Trophoblast cell (in vitro differentiated cells and primary cell): ENCODE results near the gene OGFOD3.

Experiments used
- DNase-seq, 2 donors: peaks; one replicate each; pipeline ENCODE4 v3.0.0-alpha.2; 2016
- H2AFZ ChIP-seq: 2 replicates; pipeline ENCODE4 v1.6.1; 2013; ENCODE audit warnings: low read length, moderate library complexity, mild to moderate bottlenecking; ENCODE audit not compliant: insufficient read depth, poor library complexity
- H2AK5ac ChIP-seq: 2 replicates; pipeline ENCODE4 v1.6.1; 2013; ENCODE audit warnings: mild to moderate bottlenecking, low read length
- H2BK120ac ChIP-seq: 2 replicates; pipeline ENCODE4 v1.6.1; 2013; ENCODE audit warnings: low read length, mild to moderate bottlenecking, moderate library complexity; ENCODE audit not compliant: insufficient read depth, poor library complexity
- H2BK12ac ChIP-seq: 2 replicates; pipeline ENCODE4 v1.6.1; 2013; ENCODE audit warnings: mild to moderate bottlenecking, low read length, moderate library complexity
- H2BK5ac ChIP-seq: 2 replicates; pipeline ENCODE4 v1.6.1; 2013; ENCODE audit warnings: low read length, low read depth, moderate library complexity, mild to moderate bottlenecking; ENCODE audit not compliant: poor library complexity
- H3K14ac ChIP-seq: 2 replicates; pipeline ENCODE4 v1.6.1; 2013; ENCODE audit warnings: mild to moderate bottlenecking, low read length
- H3K18ac ChIP-seq: 2 replicates; pipeline ENCODE4 v1.6.1; 2013; ENCODE audit warnings: mild to moderate bottlenecking, low read length
- H3K23ac ChIP-seq: 2 replicates; pipeline ENCODE4 v1.6.1; 2013; ENCODE audit warnings: low read length
- H3K27ac ChIP-seq: 2 replicates; pipeline ENCODE4 v1.5.1; 2013; ENCODE audit warnings: low read depth, mild to moderate bottlenecking, inconsistent platforms, low read length, moderate library complexity
- H3K27me3 ChIP-seq: 2 replicates; pipeline ENCODE4 v1.6.1; 2013; ENCODE audit warnings: inconsistent platforms, mild to moderate bottlenecking, low read length, moderate library complexity; ENCODE audit not compliant: insufficient read depth
- H3K36me3 ChIP-seq, 2 experiments: 1 replicate in 1 of 2; 2 replicates in 1 of 2; pipeline ENCODE4 v1.6.1; 2013; ENCODE audit warnings: low read length in 2 of 2, mild to moderate bottlenecking in 2 of 2, moderate library complexity in 1 of 2; ENCODE audit not compliant: insufficient read depth in 2 of 2, control insufficient read depth in 1 of 2
- H3K4ac ChIP-seq: 2 replicates; pipeline ENCODE4 v1.6.1; 2013; ENCODE audit warnings: low read depth, mild to moderate bottlenecking, low read length, moderate library complexity
- H3K4me1 ChIP-seq, 2 experiments: 1 replicate in 1 of 2; 2 replicates in 1 of 2; pipeline ENCODE4 v1.6.1; 2013; ENCODE audit warnings: low read length in 2 of 2, mild to moderate bottlenecking in 2 of 2, moderate library complexity in 1 of 2; ENCODE audit not compliant: insufficient read depth in 2 of 2, control insufficient read depth in 1 of 2
- H3K4me2 ChIP-seq: 2 replicates; pipeline ENCODE4 v1.6.1; 2013; ENCODE audit warnings: inconsistent platforms, mild to moderate bottlenecking, low read length, moderate library complexity
- H3K4me3 ChIP-seq: 2 replicates; pipeline ENCODE4 v1.5.1; 2013; ENCODE audit warnings: mild to moderate bottlenecking, low read depth, low read length, inconsistent platforms
- H3K79me1 ChIP-seq: one replicate; pipeline ENCODE4 v1.6.1; 2013; ENCODE audit warnings: low read length
- H3K79me2 ChIP-seq: 2 replicates; pipeline ENCODE4 v1.6.1; 2013; ENCODE audit warnings: low read length, mild to moderate bottlenecking; ENCODE audit not compliant: control insufficient read depth, insufficient read depth, poor library complexity
- H3K9ac ChIP-seq: 2 replicates; pipeline ENCODE4 v1.6.1; 2013; ENCODE audit warnings: mild to moderate bottlenecking, low read length
- H3K9me3 ChIP-seq: 2 replicates; pipeline ENCODE4 v1.6.1; 2013; ENCODE audit warnings: low read depth, mild to moderate bottlenecking, control low read depth, inconsistent platforms, low read length; ENCODE audit not compliant: insufficient read depth
- H4K12ac ChIP-seq: 2 replicates; pipeline ENCODE4 v1.6.1; 2013; ENCODE audit warnings: low read depth, mild to moderate bottlenecking, low read length, moderate library complexity
- H4K8ac ChIP-seq: 2 replicates; pipeline ENCODE4 v1.6.1; 2013; ENCODE audit warnings: low read depth, mild to moderate bottlenecking, low read length, moderate library complexity
- H4K91ac ChIP-seq: one replicate; pipeline ENCODE4 v1.6.1; 2013; ENCODE audit warnings: low read depth, mild to moderate bottlenecking, low read length, moderate library complexity
- WGBS: extraction: QIAGEN DNeasy Blood & Tissue Kit; methylation state at CpG from one replicate; pipeline ENCODE4 v1.1.7; 2013; ENCODE audit warnings: missing lambda C conversion rate; ENCODE audit not compliant: insufficient read length, insufficient coverage; ENCODE audit errors: extremely low coverage; 5-methylcytosine and 5-hydroxymethylcytosine counted together

The OGFOD3 gene

GRCh38 chr17:82396601-82397435, 21.6 kb downstream of the OGFOD3 start:
- no peak overlapping the region for H4K91ac ChIP-seq
- no peaks in the 10 kb centered on the region for H3K79me1 ChIP-seq
- H4K8ac ChIP-seq = no peak overlapping the region
- no CpG with 5 or more reads among the region's 19 CpGs for WGBS
- no peaks in the 10 kb centered on the region for H3K79me2 ChIP-seq
- no peak overlapping the region for H3K23ac ChIP-seq
- no peak overlapping the region for H3K4ac ChIP-seq
- H2AFZ ChIP-seq = no peak overlapping the region
- no peak overlapping the region for H2BK12ac ChIP-seq
- H2BK120ac ChIP-seq = no peak overlapping the region
- no peaks in the 10 kb centered on the region for H3K9me3 ChIP-seq
- no peak overlapping the region for H2BK5ac ChIP-seq
- no peak overlapping the region for H3K27ac ChIP-seq
- H3K18ac ChIP-seq = no peak overlapping the region
- no peak overlapping the region for H3K9ac ChIP-seq
- peaks cover 0 to 10% of the 10 kb centered on the region in 2 experiments for H3K4me1 ChIP-seq
- no peak overlapping the region for H3K4me2 ChIP-seq
- no peak overlapping the region for H4K12ac ChIP-seq
- H3K36me3 ChIP-seq = peaks cover 3 to 16% of the 10 kb centered on the region in 2 experiments
- H3K27me3 ChIP-seq = no peaks in the 10 kb centered on the region
- no peak overlapping the region for H3K4me3 ChIP-seq
- DNase-seq = peak in 1 of 2 donors; percentile 56
- H3K14ac ChIP-seq = no peak overlapping the region
- H2AK5ac ChIP-seq = no peak overlapping the region

GRCh38 chr17:82394278-82394677, 24.1 kb downstream of the OGFOD3 start:
- H3K9ac ChIP-seq = no peak overlapping the region
- no peak overlapping the region for H2BK120ac ChIP-seq
- no peak overlapping the region for H3K4me2 ChIP-seq
- no peak overlapping the region for H3K18ac ChIP-seq
- no peak overlapping the region for H2AK5ac ChIP-seq
- H3K9me3 ChIP-seq = no peaks in the 10 kb centered on the region
- no peak overlapping the region for H2BK12ac ChIP-seq
- H3K4me1 ChIP-seq = peaks cover 0 to 10% of the 10 kb centered on the region in 2 experiments
- H4K91ac ChIP-seq = no peak overlapping the region
- H3K27me3 ChIP-seq = no peaks in the 10 kb centered on the region
- H2AFZ ChIP-seq = no peak overlapping the region
- no peak overlapping the region for H3K27ac ChIP-seq
- peaks cover 3 to 15% of the 10 kb centered on the region in 2 experiments for H3K36me3 ChIP-seq
- no peak overlapping the region for H3K4ac ChIP-seq
- H2BK5ac ChIP-seq = no peak overlapping the region
- no peak overlapping the region for H3K23ac ChIP-seq
- no peak overlapping the region for H3K14ac ChIP-seq
- H3K79me1 ChIP-seq = no peaks in the 10 kb centered on the region
- WGBS = no CpG with 5 or more reads among the region's 12 CpGs
- DNase-seq = no peak
- no peaks in the 10 kb centered on the region for H3K79me2 ChIP-seq
- no peak overlapping the region for H4K8ac ChIP-seq
- H4K12ac ChIP-seq = no peak overlapping the region
- no peak overlapping the region for H3K4me3 ChIP-seq

GRCh38 chr17:82392941-82393340, 25.4 kb downstream of the OGFOD3 start:
- H3K79me1 ChIP-seq = no peaks in the 10 kb centered on the region
- WGBS = no CpG with 5 or more reads among the region's 15 CpGs
- H4K12ac ChIP-seq = no peak overlapping the region

GRCh38 chr17:82392209-82392920, 26.0 kb downstream of the OGFOD3 start:
- Histone ChIP-seq H4K8ac (no peak overlapping the region), H2BK12ac (no peak overlapping the region), H3K27me3 (no peaks in the 10 kb centered on the region), H3K4ac (no peak overlapping the region), H3K79me2 (no peaks in the 10 kb centered on the region), H3K18ac (no peak overlapping the region), H4K91ac (no peak overlapping the region), H2AFZ (no peak overlapping the region), H3K4me1 (peaks cover 0 to 6% of the 10 kb centered on the region in 2 experiments), H3K4me3 (no peak overlapping the region), H4K12ac (no peak overlapping the region), H2BK120ac (no peak overlapping the region), H3K9ac (no peak overlapping the region), H3K79me1 (no peaks in the 10 kb centered on the region), H2BK5ac (no peak overlapping the region), H3K36me3 (peaks cover 3 to 12% of the 10 kb centered on the region in 2 experiments), H3K23ac (no peak overlapping the region), H3K27ac (no peak overlapping the region), H3K9me3 (no peaks in the 10 kb centered on the region), H3K14ac (no peak overlapping the region), H3K4me2 (no peak overlapping the region), H2AK5ac (no peak overlapping the region)
- no peak for DNase-seq
- no CpG with 5 or more reads among the region's 28 CpGs for WGBS

More at GRCh38 chr17:82392941-82393340, 25.4 kb downstream of the OGFOD3 start:
- Histone ChIP-seq H3K36me3 (peaks cover 3 to 14% of the 10 kb centered on the region in 2 experiments), H3K27ac (no peak overlapping the region), H2BK5ac (no peak overlapping the region), H2AK5ac (no peak overlapping the region), H4K8ac (no peak overlapping the region), H3K27me3 (no peaks in the 10 kb centered on the region), H2AFZ (no peak overlapping the region), H3K4ac (no peak overlapping the region), H3K18ac (no peak overlapping the region), H3K23ac (no peak overlapping the region), H2BK12ac (no peak overlapping the region), H3K14ac (no peak overlapping the region), H3K4me3 (no peak overlapping the region), H4K91ac (no peak overlapping the region), H3K4me2 (no peak overlapping the region), H3K79me2 (no peaks in the 10 kb centered on the region), H2BK120ac (no peak overlapping the region), H3K9ac (no peak overlapping the region), H3K4me1 (peaks cover 0 to 9% of the 10 kb centered on the region in 2 experiments), H3K9me3 (no peaks in the 10 kb centered on the region)
- no peak for DNase-seq
